HG03103 (cell line): ENCODE measurements around the gene ZBTB8OS.

ENCODE experiments used
- ATAC-seq: cut with Tn5 transposase; IDR thresholded peaks from one replicate; pipeline ENCODE4 v1.9.1; 2021; ENCODE audit warnings: low read depth; ENCODE audit not compliant: unreplicated experiment

The ZBTB8OS gene

GRCh38 chr1:32612189-32612881 is 38.0 kb downstream of the ZBTB8OS start:
- ATAC-seq, result no peak

- no peak for ATAC-seq
Measured at GRCh38 chr1:32611859-32612188, 38.5 kb downstream of the ZBTB8OS start.

DNA sequence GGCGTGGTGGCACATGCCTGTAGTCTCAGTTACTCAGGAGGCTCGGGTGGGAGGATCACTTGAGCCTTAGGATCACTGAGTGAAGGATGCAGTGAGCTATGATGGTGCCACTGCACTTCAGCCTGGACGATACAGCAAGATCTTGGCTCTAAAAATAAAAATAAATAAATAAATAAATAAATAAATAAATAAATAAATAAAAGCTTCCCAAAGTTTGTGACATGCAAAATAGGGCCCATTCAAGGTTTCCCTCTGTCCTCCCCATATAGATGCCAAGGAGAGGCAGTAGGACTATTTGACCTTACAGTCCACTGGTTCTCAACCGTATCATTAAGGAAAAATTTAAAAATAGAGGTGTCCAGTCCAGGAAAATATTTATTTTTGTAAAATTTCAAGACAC is 41.2 kb downstream of the ZBTB8OS start:
- no peak for ATAC-seq

GRCh38 chr1:32606565-32607371 is 43.6 kb downstream of the ZBTB8OS start:
- ATAC-seq, result no peak

- ATAC-seq, result no peak
Measured at GRCh38 chr1:32605711-32606424, 44.5 kb downstream of the ZBTB8OS start.

DNA sequence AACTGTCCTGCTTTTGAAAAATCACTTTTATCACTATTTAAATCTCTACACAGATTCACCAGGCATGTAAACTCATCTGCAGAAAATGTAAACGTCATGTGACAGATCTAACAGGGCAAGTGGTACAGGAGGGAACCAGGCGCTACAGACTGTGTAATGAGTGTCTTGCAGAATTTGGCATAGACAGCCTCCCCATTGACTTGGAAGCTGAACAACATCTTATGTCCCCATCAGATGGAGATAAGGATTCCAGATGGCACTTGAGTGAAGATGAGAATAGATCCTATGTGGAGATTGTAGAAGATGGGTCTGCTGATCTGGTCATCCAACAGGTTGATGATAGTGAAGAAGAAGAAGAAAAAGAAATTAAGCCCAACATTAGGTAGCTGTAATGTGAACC is 50.3 kb downstream of the ZBTB8OS start:
- ATAC-seq, result no peak

DNA sequence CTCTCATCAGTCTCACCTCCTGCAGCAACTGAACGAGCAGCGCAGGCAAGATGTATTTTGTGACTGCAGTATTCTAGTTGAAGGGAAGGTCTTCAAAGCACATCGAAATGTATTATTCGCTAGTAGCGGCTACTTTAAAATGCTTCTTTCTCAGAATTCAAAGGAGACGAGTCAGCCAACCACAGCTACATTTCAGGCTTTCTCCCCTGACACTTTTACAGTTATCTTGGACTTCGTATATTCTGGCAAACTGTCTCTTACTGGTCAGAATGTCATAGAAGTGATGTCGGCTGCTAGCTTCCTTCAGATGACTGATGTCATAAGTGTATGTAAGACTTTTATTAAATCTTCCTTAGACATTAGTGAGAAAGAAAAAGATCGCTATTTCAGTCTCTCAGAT is 57.4 kb downstream of the ZBTB8OS start:
- no peak for ATAC-seq

DNA sequence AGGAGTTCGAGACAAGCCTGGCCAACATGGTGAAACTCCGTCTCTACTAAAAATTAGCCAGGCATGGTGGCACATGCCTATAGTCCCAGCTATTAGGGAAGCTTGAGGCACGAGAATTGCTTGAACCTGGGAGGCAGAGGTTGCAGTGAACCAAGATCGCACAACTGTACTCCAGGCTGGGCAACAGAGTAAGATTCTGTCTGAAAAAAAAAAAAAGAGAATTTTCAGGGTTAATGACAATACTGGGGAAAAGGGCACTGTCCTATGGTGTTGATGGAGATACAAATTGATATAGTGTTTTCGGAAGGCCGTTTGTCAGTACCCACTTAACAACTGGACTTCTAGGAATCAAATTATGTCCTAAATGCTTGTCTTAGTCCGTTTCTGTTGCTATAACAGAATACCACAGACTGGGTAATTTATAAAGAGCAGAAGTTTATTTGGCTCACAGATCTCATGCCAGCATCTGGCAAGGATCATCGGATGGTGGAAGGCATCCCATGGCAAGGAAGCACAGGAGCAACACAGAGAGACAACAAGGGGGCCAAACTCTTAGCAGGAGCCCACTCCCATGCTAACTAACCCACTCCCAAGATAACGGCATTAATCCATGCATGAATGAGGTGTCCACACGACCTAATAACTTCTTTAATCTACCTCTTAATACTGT is 69.9 kb downstream of the ZBTB8OS start:
- no peak for ATAC-seq
